T-helper 17 cell (primary cell): Measurements from ENCODE around the gene TUBB4A. TPM values are rescaled to one million over a fixed set of nuclear protein-coding genes. Genes with fewer than 3 reads are reported as not detected.
A peak's percentile ranks its signal among the peaks of the same experiment; 100 is the strongest.

Experiments used
- ATAC-seq: fragments of 150-1000 bp; cut with Tn5 transposase; 2 replicates; pipeline ENCODE4 v1.10.0; 2021; ENCODE audit warnings: mild to moderate bottlenecking, moderate library complexity
- DNase-seq, 3 donors: peaks; one replicate each; pipeline versions ENCODE4 v3.0.0 to v3.0.0-alpha.2; 2020 to 2021
- H3K9me3 ChIP-seq: one replicate; pipeline ENCODE4 v1.7.0; 2013; ENCODE audit warnings: low read length, mild to moderate bottlenecking; ENCODE audit not compliant: control insufficient read depth, poor library complexity, severe bottlenecking
- H3K27ac Mint-ChIP-seq: one replicate; pipeline ENCODE4 v1.8.0; 2022; ENCODE audit warnings: mild to moderate bottlenecking, moderate library complexity, mixed read lengths
- H3K27me3 Mint-ChIP-seq: one replicate; pipeline ENCODE4 v1.8.0; 2022; ENCODE audit warnings: mixed read lengths
- H3K36me3 Mint-ChIP-seq: one replicate; pipeline ENCODE4 v1.8.0; 2022; ENCODE audit warnings: low read depth, mixed read lengths
- H3K4me1 Mint-ChIP-seq: one replicate; pipeline ENCODE4 v1.8.0; 2022; ENCODE audit warnings: mild to moderate bottlenecking, mixed read lengths
- H3K4me3 Mint-ChIP-seq: one replicate; pipeline ENCODE4 v1.8.0; 2022; ENCODE audit warnings: mild to moderate bottlenecking, moderate library complexity, mixed read lengths
- total RNA-seq, 4 donors: library from RNA in 2 of 4; stranded (reverse) in 2 of 4; gene quantifications; one replicate each; pipeline ENCODE4 v1.2.3 and lab custom pipeline; 2022 to 2026

TUBB4A gene
- total RNA-seq, 2 donors from 2014 or later, result 1.5 to 1.6 TPM

DNA sequence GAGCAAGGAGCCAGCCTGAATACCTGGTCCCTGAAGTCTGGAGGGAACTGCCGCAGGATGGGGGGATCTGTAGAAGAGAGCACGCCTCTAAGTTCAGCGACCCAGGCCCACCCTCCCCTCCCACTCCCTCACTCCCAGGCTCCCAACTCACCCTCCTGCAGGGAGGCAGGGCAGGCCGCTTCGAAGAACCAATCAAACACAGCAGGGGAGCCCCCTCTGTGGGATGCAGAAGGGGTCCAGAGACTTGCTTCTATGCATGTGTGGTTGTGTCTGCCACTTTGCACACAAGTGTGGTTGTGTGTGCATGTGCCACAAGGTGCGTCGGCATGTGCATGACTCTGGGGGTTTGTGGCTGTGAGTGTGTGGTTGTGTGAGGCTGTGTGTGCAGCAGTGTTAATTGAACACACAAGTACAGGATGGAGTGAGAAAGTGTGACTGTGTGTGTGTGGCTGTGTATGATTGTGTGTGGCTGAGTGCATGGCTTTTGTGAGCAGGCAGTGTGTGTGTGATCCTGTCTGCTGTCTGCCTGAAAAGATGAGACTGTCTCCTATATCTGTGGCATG lies 22.2 kb downstream of the TUBB4A start:
- Mint-ChIP-seq H3K4me3 (peak overlapping the region; percentile 99), H3K4me1 (peaks cover 31% of the 10 kb centered on the region), H3K27ac (peak overlapping the region; percentile 98), H3K36me3 (peaks cover 3% of the 10 kb centered on the region), H3K27me3 (no peaks in the 10 kb centered on the region)
- no peaks in the 10 kb centered on the region for H3K9me3 ChIP-seq
- ATAC-seq, result no peak
- no peak for DNase-seq

DNA sequence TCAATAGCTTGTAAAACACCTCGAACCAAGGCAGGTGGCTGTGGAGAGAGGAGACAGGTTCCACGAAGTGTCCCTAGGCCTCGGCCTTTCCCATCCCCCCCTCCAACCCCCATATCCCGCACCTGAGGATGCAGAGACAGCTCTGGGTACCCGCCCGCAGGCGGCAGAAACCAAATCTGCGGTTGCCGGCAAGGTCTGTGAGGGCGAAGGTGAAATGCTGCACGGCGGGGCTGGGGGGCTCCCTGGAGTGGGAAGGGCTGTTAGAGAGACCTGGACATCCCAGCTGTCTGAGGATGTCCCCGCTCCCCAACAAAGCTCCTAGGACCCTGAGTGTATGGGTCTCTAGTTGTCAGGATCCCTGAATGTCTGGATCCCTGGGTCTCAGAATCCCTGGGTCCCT lies 23.3 kb downstream of the TUBB4A start:
- Mint-ChIP-seq H3K27me3 (no peaks in the 10 kb centered on the region), H3K4me3 (no peak overlapping the region), H3K27ac (no peak overlapping the region), H3K36me3 (peaks cover 3% of the 10 kb centered on the region), H3K4me1 (peaks cover 31% of the 10 kb centered on the region)
- H3K9me3 ChIP-seq, result no peaks in the 10 kb centered on the region
- DNase-seq, result no peak
- ATAC-seq, result no peak

DNA sequence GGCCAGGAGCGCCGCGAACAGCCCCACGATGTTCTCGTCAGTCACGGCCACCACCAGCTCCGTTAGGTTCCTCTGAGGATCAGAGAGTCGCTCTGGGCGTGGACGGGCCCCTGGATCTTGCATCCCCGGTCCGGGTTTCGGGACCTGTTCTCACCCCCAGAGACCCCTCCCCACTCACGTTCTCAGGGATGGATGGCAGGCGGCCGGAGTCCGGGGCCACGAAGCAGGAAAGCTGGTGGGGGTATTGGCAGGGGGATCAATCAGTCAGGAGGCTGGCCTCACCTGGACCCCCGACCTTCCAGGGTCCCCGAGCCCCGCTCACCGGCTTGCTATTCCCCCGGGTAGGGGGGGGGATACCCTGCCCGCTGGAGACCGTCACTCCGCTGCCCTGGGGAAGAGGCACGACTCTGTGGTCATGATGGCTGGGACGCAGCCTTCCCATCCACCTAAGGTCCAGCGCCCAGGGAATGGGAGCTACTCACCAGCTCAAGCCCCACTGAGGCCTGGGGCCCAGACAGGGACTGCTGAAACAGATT lies 25.1 kb downstream of the TUBB4A start:
- no peaks in the 10 kb centered on the region for H3K27me3 Mint-ChIP-seq
- DNase-seq, result no peak
- H3K4me1 Mint-ChIP-seq, result peaks cover 23% of the 10 kb centered on the region
- no peaks in the 10 kb centered on the region for H3K9me3 ChIP-seq
- peaks cover 3% of the 10 kb centered on the region for H3K36me3 Mint-ChIP-seq
- no peak overlapping the region for H3K27ac Mint-ChIP-seq
- no peak overlapping the region for H3K4me3 Mint-ChIP-seq
- ATAC-seq, result no peak

DNA sequence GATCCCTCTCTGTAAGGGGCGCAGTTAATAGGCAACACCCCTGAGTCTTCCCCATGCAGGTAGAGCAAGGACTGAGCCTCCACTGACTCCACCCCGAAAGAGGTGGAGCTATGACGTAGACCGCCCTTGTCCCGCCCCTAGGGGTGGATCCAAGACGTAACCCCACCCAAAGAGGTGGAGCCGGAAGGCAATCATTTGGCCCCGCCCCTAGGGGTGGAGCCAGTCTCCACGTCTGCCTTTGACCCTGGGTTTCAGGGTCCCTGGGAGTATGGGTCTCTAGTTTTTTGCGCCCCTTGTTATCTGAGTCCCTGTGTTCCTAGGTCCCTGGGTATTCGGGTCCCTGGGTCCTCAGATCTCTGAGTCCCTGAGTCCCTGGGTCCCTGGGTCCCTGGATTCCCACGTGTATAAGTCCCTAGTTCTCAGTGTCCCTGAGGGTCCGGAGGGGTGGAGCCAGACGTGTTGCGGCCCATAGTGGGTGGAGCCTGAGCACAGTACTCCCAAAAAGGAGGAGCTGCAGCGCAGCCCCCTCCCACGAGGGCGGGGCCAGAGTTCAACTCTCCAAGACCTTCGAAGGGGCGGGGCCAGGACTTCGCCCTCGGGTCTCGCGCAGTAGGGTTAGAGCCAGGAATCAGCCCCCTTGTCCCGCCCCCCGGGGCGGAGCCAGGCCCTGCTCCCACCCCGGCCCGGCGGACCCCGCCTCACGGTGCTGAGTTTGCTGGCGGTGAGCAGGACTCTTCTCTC lies 25.8 kb downstream of the TUBB4A start:
- H3K4me3 Mint-ChIP-seq, result no peak overlapping the region
- peaks cover 17% of the 10 kb centered on the region for H3K4me1 Mint-ChIP-seq

DNA sequence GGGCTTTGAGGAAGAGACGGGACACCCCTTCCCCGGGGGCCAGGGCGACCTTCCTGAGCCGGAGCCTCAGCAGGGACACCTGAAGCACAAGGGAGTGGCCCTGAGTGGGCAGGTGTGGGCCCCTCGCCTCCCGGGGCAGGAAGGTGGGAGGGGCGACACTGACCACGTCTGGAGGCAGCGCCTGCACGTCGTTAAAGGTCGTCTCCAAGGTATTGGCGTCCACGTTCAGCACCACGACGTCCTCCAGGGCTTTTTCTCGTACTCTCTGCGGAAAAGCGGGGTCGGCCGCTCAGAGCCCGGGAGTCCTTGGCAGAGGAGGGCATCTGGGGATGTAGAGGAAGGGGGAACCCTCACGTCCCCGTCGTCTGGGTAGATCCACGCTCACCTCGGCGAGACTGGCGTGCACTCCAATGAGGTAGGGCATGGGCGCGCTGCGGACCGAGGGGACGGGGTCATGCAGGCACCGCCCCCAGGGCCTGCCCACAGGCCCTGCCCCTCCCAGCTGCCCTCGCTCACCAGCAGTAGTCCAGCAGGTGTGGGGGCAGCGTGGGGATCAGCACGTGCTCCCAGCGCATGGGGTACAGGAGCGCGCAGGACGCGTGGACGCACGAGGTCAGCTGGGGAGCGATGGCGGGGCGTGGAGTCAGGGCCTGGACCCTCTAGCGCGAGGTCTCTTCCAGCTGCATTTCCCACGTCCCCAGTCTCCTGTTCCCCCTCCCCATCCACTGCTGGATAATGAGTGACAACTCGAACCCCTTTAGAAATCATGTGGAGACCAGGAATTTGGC lies 26.6 kb downstream of the TUBB4A start:
- no peaks in the 10 kb centered on the region for H3K9me3 ChIP-seq
- ATAC-seq, result no peak
- H3K4me3 Mint-ChIP-seq, result no peak overlapping the region
- no peak for DNase-seq
- H3K27me3 Mint-ChIP-seq, result no peaks in the 10 kb centered on the region
- no peak overlapping the region for H3K27ac Mint-ChIP-seq
- H3K36me3 Mint-ChIP-seq, result no peaks in the 10 kb centered on the region
- peaks cover 8% of the 10 kb centered on the region for H3K4me1 Mint-ChIP-seq

More for the DNA sequence above, 25.8 kb downstream of the TUBB4A start:
- Mint-ChIP-seq H3K36me3 (peaks cover 3% of the 10 kb centered on the region), H3K27me3 (no peaks in the 10 kb centered on the region), H3K27ac (peak overlapping the region; percentile 34)
- DNase-seq (peak; percentile 53 to 72 (median 63)), ATAC-seq (peak; percentile 95)
- no peaks in the 10 kb centered on the region for H3K9me3 ChIP-seq

DNA sequence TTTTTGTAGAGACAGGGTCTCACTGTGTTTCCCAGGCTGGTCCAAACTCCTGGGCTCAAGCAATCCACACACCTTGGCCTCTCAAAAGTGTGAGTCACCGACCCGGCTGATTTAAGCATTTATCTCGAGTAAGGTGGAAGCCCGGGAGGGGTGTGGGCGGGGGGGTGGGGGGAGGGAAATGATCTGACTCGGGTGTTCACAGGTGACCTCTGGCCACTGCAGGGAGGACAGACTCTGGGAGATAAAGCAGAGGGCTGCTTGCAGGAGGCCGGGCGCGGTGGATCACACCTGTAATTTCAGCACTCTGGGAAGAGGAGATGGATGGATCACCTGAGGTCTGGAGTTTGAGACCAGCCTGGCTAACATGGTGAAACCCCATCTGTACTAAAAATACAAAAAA lies 28.5 kb downstream of the TUBB4A start:
- H3K9me3 ChIP-seq, result no peaks in the 10 kb centered on the region
- no peak overlapping the region for H3K4me3 Mint-ChIP-seq
- DNase-seq (no peak), ATAC-seq (no peak)
- H3K27ac Mint-ChIP-seq, result no peak overlapping the region
- no peaks in the 10 kb centered on the region for H3K36me3 Mint-ChIP-seq
- peaks cover 5% of the 10 kb centered on the region for H3K4me1 Mint-ChIP-seq
- no peaks in the 10 kb centered on the region for H3K27me3 Mint-ChIP-seq

DNA sequence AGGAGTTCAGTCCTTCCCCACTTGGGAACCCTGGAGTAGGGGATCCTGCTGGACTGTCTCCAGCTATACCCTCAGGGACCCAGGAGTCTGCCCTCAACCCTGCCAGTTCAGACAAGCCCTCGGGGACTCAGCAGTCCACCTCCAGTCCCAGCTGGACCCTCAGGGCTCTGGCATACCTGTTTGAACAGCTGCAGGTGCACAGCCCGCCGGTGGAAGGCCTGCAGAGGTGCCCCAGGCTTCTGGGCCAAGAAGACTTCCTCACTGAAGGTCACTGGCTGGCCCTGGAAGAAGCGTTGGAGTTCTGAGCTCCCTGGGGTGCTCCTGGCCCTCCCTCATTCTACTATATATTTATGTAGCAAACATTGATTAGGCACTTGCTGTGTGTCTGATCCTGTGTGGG lies 29.4 kb downstream of the TUBB4A start:
- ATAC-seq (no peak), DNase-seq (no peak)
- Mint-ChIP-seq H3K4me1 (peaks cover 11% of the 10 kb centered on the region), H3K36me3 (peaks cover 3% of the 10 kb centered on the region), H3K27ac (no peak overlapping the region), H3K27me3 (no peaks in the 10 kb centered on the region), H3K4me3 (no peak overlapping the region)
- no peaks in the 10 kb centered on the region for H3K9me3 ChIP-seq

DNA sequence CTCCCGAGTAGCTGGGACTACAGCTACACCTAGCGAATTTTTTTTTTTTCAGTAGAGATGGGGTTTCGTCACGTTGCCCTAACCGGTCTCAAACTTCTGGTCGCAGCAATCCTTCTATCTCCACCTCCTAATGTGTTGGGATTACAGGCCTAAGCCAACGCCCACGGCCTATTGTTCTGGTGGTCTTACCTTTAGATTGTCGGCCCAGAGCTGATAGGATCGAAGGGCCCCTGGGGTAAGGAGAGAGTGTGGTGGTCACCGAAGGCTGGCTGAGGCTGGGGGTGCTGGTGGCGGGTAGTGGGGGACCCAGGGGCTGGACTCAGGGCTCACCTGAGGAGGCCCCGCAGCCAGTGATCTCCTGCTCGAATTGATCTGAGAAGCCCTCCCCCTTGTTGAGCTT lies 31.0 kb downstream of the TUBB4A start:
- Mint-ChIP-seq H3K27ac (no peak overlapping the region), H3K36me3 (peaks cover 4% of the 10 kb centered on the region), H3K4me3 (no peak overlapping the region), H3K27me3 (no peaks in the 10 kb centered on the region), H3K4me1 (peaks cover 10% of the 10 kb centered on the region)
- no peaks in the 10 kb centered on the region for H3K9me3 ChIP-seq
- DNase-seq (no peak), ATAC-seq (no peak)

DNA sequence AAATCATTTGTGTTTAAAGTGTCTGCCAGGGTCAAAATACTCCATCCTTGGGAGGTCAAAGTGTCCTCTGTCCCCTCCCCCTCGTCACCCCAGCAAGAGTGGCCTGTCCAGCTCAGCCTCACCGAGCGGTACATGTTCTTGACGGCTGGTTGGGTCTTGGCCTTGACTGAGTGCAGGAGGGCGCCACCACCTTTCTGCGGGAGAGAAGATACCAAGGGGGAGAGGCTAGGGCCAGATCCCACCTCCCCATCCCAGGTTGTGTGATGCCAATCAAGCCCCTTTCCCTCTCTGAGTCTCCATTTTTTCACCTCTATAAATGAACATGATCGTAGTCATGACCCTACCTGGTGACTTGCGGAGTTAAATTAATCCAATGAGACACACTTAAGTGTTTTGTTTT lies 31.9 kb downstream of the TUBB4A start:
- H3K4me1 Mint-ChIP-seq, result peaks cover 10% of the 10 kb centered on the region
- H3K4me3 Mint-ChIP-seq, result no peak overlapping the region
- no peak overlapping the region for H3K27ac Mint-ChIP-seq
- H3K9me3 ChIP-seq, result no peaks in the 10 kb centered on the region
- H3K27me3 Mint-ChIP-seq, result no peaks in the 10 kb centered on the region
- DNase-seq (no peak), ATAC-seq (no peak)
- peaks cover 4% of the 10 kb centered on the region for H3K36me3 Mint-ChIP-seq

DNA sequence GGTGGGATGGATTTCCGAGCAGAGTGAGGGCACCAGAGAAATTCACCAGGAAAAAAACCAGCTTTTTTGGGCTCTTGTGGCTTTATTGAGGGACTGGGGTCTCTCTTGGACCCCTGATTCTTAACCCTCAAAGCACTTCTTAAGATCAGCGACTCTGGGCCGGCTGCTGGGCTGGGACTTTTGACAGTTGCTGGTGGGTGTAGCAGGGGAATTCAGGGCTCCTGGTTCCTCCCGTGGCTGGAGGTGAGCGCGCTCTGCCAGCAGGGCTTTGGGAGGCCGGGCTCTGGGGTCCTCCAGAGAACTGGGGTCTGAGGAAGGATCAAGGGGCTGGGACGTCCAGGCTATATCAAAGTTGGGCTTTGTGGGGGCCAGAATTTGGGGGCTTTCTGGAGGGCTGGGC lies 34.7 kb downstream of the TUBB4A start:
- peak overlapping the region; percentile 67 for H3K27ac Mint-ChIP-seq
- H3K9me3 ChIP-seq, result no peaks in the 10 kb centered on the region
- no peak overlapping the region for H3K4me3 Mint-ChIP-seq
- DNase-seq (no peak), ATAC-seq (no peak)
- peaks cover 13% of the 10 kb centered on the region for H3K4me1 Mint-ChIP-seq
- H3K27me3 Mint-ChIP-seq, result no peaks in the 10 kb centered on the region
- H3K36me3 Mint-ChIP-seq, result peaks cover 4% of the 10 kb centered on the region

DNA sequence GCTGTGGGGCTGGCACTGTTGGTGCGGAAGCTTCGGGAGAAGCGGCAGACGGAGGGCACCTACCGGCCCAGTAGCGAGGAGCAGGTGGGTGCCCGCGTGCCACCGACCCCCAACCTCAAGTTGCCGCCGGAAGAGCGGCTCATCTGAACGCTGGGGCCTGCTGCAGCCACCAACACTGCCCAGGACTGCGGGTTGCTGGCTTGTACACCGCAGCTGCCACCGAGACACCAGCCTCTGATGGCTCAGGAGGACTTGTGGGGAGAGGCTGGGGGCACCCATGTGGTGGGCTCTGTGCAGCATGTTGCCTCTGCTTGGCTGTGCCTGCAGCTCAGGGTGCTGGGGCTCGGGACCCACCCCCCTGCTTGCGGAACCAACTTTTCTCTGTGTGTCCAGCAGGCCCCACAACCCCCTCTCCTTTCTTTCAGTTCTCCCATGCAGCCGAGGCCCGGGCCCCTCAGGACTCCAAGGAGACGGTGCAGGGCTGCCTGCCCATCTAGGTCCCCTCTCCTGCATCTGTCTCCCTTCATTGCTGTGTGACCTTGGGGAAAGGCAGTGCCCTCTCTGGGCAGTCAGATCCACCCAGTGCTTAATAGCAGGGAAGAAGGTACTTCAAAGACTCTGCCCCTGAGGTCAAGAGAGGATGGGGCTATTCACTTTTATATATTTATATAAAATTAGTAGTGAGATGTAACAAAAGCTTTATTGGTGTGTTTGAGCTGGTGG lies 35.4 kb downstream of the TUBB4A start:
- DNase-seq, result no peak
- no peak overlapping the region for H3K4me3 Mint-ChIP-seq
- peaks cover 4% of the 10 kb centered on the region for H3K36me3 Mint-ChIP-seq
- ATAC-seq, result no peak
- H3K4me1 Mint-ChIP-seq, result peaks cover 13% of the 10 kb centered on the region
- no peaks in the 10 kb centered on the region for H3K27me3 Mint-ChIP-seq
- H3K27ac Mint-ChIP-seq, result no peak overlapping the region
- no peaks in the 10 kb centered on the region for H3K9me3 ChIP-seq

DNA sequence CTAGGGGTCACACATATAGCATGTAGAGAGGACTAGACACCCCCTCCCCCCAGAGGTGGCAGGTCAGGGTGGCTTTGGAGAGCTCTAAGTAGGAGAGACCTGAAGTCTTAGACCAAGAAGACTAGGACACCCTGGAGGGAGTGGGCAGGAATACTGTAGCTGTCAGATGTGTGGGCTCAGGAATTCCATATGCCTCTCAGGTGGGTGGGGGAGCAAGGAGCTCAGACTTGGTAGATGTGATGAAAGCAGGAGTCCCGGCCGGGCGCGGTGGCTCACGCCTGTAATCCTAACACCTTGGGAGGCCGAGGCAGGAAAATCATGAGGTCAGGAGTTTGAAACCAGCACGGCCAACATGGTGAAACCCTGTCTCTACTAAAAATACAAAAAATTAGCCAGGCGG lies 36.4 kb downstream of the TUBB4A start:
- Mint-ChIP-seq H3K27me3 (no peaks in the 10 kb centered on the region), H3K4me3 (no peak overlapping the region), H3K27ac (no peak overlapping the region), H3K36me3 (peaks cover 4% of the 10 kb centered on the region), H3K4me1 (peaks cover 13% of the 10 kb centered on the region)
- DNase-seq (no peak), ATAC-seq (no peak)
- no peaks in the 10 kb centered on the region for H3K9me3 ChIP-seq

DNA sequence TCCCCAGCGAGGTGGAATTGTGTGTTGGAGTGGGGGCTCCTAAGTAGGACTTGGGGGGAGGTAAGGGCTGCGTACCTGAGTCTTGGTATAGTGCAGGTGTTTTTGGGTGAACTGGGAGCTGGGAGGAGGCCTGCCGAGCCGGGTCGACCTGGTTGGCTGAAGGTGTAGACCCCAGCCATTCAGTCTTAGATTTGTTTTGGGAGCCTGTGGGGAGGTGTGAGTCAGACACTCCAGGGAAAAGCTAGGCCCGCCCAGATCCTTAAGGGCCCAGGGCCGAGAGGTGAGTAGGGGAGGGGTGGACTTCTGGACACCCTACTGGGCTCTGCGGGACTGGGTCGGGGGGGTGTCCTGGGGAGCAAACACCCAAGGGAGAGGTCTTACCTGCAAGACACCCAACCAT lies 37.1 kb downstream of the TUBB4A start:
- no peaks in the 10 kb centered on the region for H3K9me3 ChIP-seq
- Mint-ChIP-seq H3K4me3 (peak overlapping the region; percentile 65), H3K27me3 (no peaks in the 10 kb centered on the region), H3K27ac (no peak overlapping the region), H3K4me1 (peaks cover 19% of the 10 kb centered on the region), H3K36me3 (peaks cover 5% of the 10 kb centered on the region)
- ATAC-seq (no peak), DNase-seq (no peak)
